Endothelial cell of umbilical vein (primary cell): ENCODE measurements around the gene NFIC. TPM values are rescaled to one million over a fixed set of nuclear protein-coding genes. Genes with fewer than 3 reads are reported as not detected.

ENCODE experiments used
- BruUV-seq: library from RNA; stranded (reverse); fragments of 400-500 nt; replicated peaks from 2 replicates; lab custom pipeline; 2021; lab: Mats Ljungman, UMichigan
- CTCF ChIA-PET: fragments of 300-600, 350-600 bp; sonication (Branson Sonifier 250); formaldehyde crosslinking; loops from one replicate; lab custom pipeline; 2021; ENCODE audit warnings: antibody characterized with exemption, inconsistent platforms; lab: Charles Lee
- POLR2A ChIA-PET: fragments of 300-600, 350-600 bp; sonication (Branson Sonifier 250); formaldehyde crosslinking; loops from one replicate; lab custom pipeline; 2021; ENCODE audit warnings: antibody characterized with exemption, inconsistent platforms; lab: Charles Lee
- DNase-seq: peaks from one replicate; pipeline ENCODE4 v3.0.0-alpha.2; 2011; ENCODE audit warnings: low read depth, low spot score
- FAIRE-seq: peaks from 2 replicates; lab custom pipeline; 2011; peaks lifted over from hg19 to GRCh38; lab: Jason Lieb, UNC
- H2AFZ ChIP-seq: 2 replicates; pipeline ENCODE4 v1.6.0; 2012; ENCODE audit warnings: low read depth, low read length, control low read depth, inconsistent platforms
- H3K27ac ChIP-seq: 2 replicates; pipeline ENCODE4 v1.5.1; 2011; ENCODE audit warnings: low read depth, mild to moderate bottlenecking, control low read depth, low read length, moderate library complexity; ENCODE audit not compliant: insufficient read depth
- H3K27me3 ChIP-seq, 2 experiments: 2 replicates each; pipeline versions ENCODE4 v1.6.0 to v1.6.1; 2011; ENCODE audit warnings: low read length in 2 of 2, mixed read lengths in 1 of 2; ENCODE audit not compliant: control insufficient read depth in 2 of 2, insufficient read depth in 2 of 2
- H3K36me3 ChIP-seq, 2 experiments: 2 replicates in 1 of 2; 3 replicates in 1 of 2; pipeline ENCODE4 v1.5.1; 2011; ENCODE audit warnings: low read length in 2 of 2, mild to moderate bottlenecking in 1 of 2, moderate library complexity in 1 of 2; ENCODE audit not compliant: control insufficient read depth in 2 of 2, insufficient read depth in 2 of 2; ENCODE audit errors: extremely low read depth in 1 of 2
- H3K4me1 ChIP-seq: 3 replicates; pipeline ENCODE4 v1.5.1; 2011; ENCODE audit warnings: mild to moderate bottlenecking, low read length; ENCODE audit not compliant: control insufficient read depth, insufficient read depth; ENCODE audit errors: extremely low read depth
- H3K4me2 ChIP-seq: 2 replicates; pipeline ENCODE4 v1.6.1; 2011; ENCODE audit warnings: low read length, control low read depth, mixed read lengths; ENCODE audit not compliant: insufficient read depth
- H3K4me3 ChIP-seq, 3 experiments: fragments of 200-600 bp in 1 of 3; sonication (generic), shearing (Covaris generic) in 1 of 3; replicated peaks in 1 of 3; 2 replicates each; pipeline ENCODE4 v1.5.1; 2011 to 2016; ENCODE audit warnings: control low read depth in 3 of 3, low read length in 3 of 3, mild to moderate bottlenecking in 2 of 3, inconsistent platforms in 1 of 3, low read depth in 1 of 3, moderate library complexity in 1 of 3; ENCODE audit not compliant: insufficient read depth in 1 of 3
- H3K79me2 ChIP-seq: 2 replicates; pipeline ENCODE4 v1.6.0; 2012; ENCODE audit warnings: low read length, inconsistent platforms; ENCODE audit not compliant: control insufficient read depth, insufficient read depth
- H3K9ac ChIP-seq: replicated peaks from 2 replicates; pipeline ENCODE3; 2011; ENCODE audit warnings: low read length, control low read depth; ENCODE audit not compliant: insufficient read depth; ENCODE audit errors: extremely low read depth
- H3K9me1 ChIP-seq: replicated peaks from 3 replicates; pipeline ENCODE4 v1.6.0; 2011; ENCODE audit warnings: mild to moderate bottlenecking, low read length; ENCODE audit not compliant: control insufficient read depth, insufficient read depth; ENCODE audit errors: extremely low read depth
- H3K9me3 ChIP-seq: replicated peaks from 2 replicates; pipeline ENCODE4 v1.5.1; 2012; ENCODE audit warnings: low read length, inconsistent platforms; ENCODE audit not compliant: control insufficient read depth, insufficient read depth
- H4K20me1 ChIP-seq: replicated peaks from 2 replicates; pipeline ENCODE3; 2011; ENCODE audit warnings: mild to moderate bottlenecking, low read length; ENCODE audit not compliant: control insufficient read depth, insufficient read depth; ENCODE audit errors: extremely low read depth
- CTCF ChIP-seq, 2 donors: IDR thresholded peaks; 1 replicate in 1 of 2; 2 replicates in 1 of 2; pipeline ENCODE4 v1.5.1; 2011; ENCODE audit warnings: low read length in 2 of 2, mild to moderate bottlenecking in 2 of 2, moderate library complexity in 2 of 2, control low read depth in 1 of 2, inconsistent platforms in 1 of 2, low read depth in 1 of 2; ENCODE audit not compliant: insufficient read depth in 1 of 2; ENCODE audit errors: extremely low read depth in 1 of 2
- EZH2 ChIP-seq: IDR thresholded peaks from 2 replicates; pipeline ENCODE4 v1.6.1; 2012; ENCODE audit warnings: borderline replicate concordance, low read depth, mild to moderate bottlenecking, moderate library complexity, low read length, inconsistent platforms; ENCODE audit not compliant: severe bottlenecking
- FOS ChIP-seq: IDR thresholded peaks from 2 replicates; pipeline ENCODE4 v1.6.1; 2011; ENCODE audit warnings: mild to moderate bottlenecking, low read length, moderate library complexity, borderline replicate concordance; ENCODE audit not compliant: insufficient read depth
- MYC ChIP-seq: IDR thresholded peaks from one replicate; pipeline ENCODE4 v1.6.1; 2011; ENCODE audit warnings: mild to moderate bottlenecking, low read depth, low read length
- POLR2AphosphoS5 ChIP-seq: IDR thresholded peaks from 2 replicates; pipeline ENCODE4 v1.6.1; 2012; ENCODE audit warnings: low read depth, mild to moderate bottlenecking, control low read depth, low read length, moderate library complexity; ENCODE audit not compliant: insufficient read depth
- dilution Hi-C: fragments of 300-500 bp; cut with MboI; formaldehyde crosslinking; loops from one replicate; pipeline ENCODE4 v1.15.0; 2019; ENCODE audit warnings: low sequenced_read_pairs; ENCODE audit not compliant: extremely low pct_ligation_motif_present
- intact Hi-C: fragments of 100-400 bp; cut with micrococcal nuclease; formaldehyde crosslinking; loops from one replicate; pipeline ENCODE4 v1.10.0; 2022
- polyA plus RNA-seq, 4 experiments: library from polyadenylated mRNA; depleted of rRNA in 3 of 4; stranded (reverse) in 3 of 4; unstranded in 1 of 4; fragments of >200 nt; gene quantifications; 2 replicates each; pipeline versions ENCODE4 v1.2.1 to v1.2.3, GENCODE V29; 2011 to 2012; ENCODE audit warnings: missing spikeins in 1 of 4
- total RNA-seq: library from RNA; stranded (reverse); gene quantifications from 2 replicates; pipeline ENCODE4 v1.2.3, GENCODE V29; 2021

NFIC gene
- total and polyA plus RNA-seq, 2 donors (not counting 3 experiments of a cell fraction or from before 2014, with no cell fraction given): 11.4 to 133 TPM

GRCh38 chr19:3462991-3463713 lies 96.8 kb downstream of the NFIC start:
- Histone ChIP-seq H3K4me3 (no peak overlapping the region), H3K27me3 (no peaks in the 10 kb centered on the region), H3K79me2 (no peaks in the 10 kb centered on the region), H2AFZ (no peak overlapping the region), H4K20me1 (no peaks in the 10 kb centered on the region), H3K4me1 (peaks cover 20% of the 10 kb centered on the region), H3K9me3 (no peaks in the 10 kb centered on the region), H3K4me2 (no peak overlapping the region), H3K27ac (no peak overlapping the region), H3K36me3 (peaks cover 0 to 8% of the 10 kb centered on the region in 2 experiments), H3K9ac (no peak overlapping the region), H3K9me1 (no peaks in the 10 kb centered on the region)
- intact Hi-C loops (no loop called here), dilution Hi-C loops (no loop called here)
- TF ChIP-seq CTCF (IDR thresholded peaks at IDR 0.05; ENCODE audit: extremely low read depth in 1 of 2, insufficient read depth in 1 of 2, low read depth in 1 of 2, low read length in 2 of 2) (no peak), MYC (no peak), POLR2AphosphoS5 (no peak), EZH2 (no peak), FOS (no peak)
- DNase-seq: no peak
- no peak for FAIRE-seq
- ChIA-PET CTCF (no interaction called here), POLR2A (no interaction called here)
- BruUV-seq: TSS peak; percentile 12
